ENCODE results near the gene PPP4C.
A peak's percentile ranks its signal among the peaks of the same experiment; 100 is the strongest.

PPP4C gene

DNA sequence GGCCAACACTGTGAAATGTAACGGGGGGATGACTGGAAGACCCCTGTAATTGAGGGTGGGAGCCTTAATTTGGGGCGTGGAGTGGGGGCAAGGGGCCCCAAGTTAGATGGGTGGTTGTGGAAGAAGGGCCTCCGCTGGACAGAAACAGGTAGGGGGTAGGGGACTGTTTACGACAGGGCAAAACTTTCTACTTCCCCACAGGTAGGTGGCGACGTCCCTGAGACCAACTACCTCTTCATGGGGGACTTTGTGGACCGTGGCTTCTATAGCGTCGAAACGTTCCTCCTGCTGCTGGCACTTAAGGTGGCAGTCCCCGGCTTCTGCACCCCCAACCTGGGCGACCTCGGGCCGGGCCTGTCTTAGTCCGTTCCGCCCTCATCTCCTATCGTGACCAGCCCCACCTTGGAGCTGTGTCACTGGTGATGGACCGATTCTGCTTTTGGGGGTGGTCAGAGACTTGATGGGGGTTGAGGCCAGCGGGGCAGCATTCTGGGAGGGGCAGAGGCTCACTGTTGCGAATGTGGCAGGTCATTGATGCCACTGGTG lies 6.8 kb downstream of the PPP4C start:
- no peak for DNase-seq (ENCODE audit: low spot score)

DNA sequence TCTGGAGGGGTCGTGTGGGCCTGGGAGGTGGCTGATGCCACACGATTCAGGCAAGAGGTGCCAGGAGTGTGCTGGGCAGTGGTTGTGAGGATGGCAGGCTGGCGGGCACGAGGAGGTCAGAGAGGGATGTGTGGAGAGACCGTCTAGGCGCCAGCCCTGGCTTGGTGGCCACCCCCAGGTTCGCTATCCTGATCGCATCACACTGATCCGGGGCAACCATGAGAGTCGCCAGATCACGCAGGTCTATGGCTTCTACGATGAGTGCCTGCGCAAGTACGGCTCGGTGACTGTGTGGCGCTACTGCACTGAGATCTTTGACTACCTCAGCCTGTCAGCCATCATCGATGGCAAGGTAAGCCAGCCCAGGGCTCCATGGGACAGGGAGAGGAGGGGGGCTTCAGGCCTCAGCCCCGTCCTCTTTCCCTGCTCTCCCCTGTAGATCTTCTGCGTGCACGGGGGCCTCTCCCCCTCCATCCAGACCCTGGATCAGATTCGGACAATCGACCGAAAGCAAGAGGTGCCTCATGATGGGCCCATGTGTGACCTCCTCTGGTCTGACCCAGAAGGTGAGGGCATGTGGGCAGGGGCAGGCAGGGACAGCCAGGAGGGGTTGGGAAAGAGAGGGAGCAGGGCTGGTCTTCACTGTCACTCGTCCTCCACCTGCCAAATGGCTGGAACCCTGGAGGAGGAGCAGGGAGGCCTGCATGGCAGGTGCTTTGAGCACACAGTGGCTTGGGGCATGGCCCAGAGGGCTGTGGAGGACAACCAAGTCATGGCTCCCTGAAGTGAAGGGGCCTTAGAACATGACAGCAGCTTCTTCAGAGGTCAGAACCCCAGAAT lies 7.6 kb downstream of the PPP4C start:
- no peak for DNase-seq (ENCODE audit: low spot score)

- DNase-seq (ENCODE audit: low spot score): no peak
Observed at GRCh38 chr16:30084096-30084815, 8.5 kb downstream of the PPP4C start.

DNA sequence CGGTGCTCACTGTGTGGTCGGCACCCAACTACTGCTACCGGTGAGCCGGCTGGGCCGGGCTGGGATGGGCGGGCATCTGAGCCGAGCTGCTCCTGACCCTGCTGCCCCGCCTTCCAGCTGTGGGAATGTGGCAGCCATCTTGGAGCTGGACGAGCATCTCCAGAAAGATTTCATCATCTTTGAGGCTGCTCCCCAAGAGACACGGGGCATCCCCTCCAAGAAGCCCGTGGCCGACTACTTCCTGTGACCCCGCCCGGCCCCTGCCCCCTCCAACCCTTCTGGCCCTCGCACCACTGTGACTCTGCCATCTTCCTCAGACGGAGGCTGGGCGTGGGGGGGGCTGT lies 9.0 kb downstream of the PPP4C start:
- DNase-seq (ENCODE audit: low spot score): no peak

DNA sequence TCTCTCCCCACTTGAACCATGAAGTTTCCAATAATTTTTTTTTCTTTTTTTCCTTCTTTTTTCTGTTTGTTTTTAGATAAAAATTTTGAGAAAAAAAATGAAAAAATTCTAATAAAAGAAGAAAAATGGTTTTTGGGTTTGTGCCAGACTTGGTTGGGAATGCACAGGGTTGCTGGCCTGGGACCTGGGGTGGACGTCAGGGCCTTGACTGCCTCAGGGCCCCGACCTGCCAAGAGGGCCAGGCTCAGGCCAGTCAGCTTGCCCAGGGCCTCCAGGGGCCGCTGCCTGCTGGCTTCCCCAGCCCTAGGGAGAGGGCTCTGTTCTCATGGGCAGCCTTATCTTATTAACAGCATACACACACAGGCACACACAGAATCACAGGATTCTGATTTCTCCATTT lies 9.5 kb downstream of the PPP4C start:
- no peak for DNase-seq (ENCODE audit: low spot score)

GRCh38 chr16:30085820-30086219 lies 10.0 kb downstream of the PPP4C start:
- DNase-seq (ENCODE audit: low spot score): no peak

DNA sequence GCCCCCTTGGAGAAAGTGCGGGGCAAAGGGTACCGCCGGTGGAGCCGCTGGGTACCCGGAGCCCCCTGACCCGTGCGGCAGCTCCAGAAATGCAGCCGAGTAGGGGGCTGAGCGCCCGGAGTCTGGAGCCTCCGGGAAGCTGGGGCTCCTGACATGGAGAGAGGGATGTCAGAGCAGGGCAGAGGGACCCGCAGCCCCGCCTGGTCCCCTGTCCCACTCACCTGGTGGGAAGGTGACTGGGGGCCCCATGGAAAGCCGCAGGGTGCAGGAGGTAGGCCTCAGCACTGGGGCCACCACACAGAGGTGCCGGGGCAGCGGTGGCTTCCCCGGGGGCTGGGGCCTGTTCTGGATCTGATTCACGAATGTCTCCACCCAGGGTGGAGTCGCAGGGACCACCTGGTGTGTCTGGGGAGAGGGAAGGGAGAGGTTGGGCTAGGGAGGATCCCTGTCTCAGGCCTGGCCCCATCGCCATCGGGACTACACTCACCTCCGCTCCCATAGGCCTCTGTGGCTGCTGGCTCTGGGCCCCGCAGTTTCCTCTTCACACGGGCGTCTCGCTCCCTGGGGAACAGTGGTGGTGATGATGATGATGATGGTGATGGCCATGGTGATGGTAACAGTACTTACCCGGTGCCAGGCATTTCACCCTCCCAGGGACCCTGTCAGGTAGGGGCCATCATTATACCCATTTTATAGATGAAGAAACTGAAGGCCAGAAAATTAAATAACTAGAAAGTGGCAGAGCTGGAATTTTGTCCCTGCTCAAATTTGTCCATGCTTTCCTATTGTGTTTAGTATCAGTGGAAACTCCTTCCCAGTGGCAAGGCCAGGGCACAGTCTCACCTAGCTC lies 10.7 kb downstream of the PPP4C start:
- DNase-seq (ENCODE audit: low spot score): no peak

- DNase-seq (ENCODE audit: low spot score): no peak
Observed at GRCh38 chr16:30087181-30087898, 11.5 kb downstream of the PPP4C start.

DNA sequence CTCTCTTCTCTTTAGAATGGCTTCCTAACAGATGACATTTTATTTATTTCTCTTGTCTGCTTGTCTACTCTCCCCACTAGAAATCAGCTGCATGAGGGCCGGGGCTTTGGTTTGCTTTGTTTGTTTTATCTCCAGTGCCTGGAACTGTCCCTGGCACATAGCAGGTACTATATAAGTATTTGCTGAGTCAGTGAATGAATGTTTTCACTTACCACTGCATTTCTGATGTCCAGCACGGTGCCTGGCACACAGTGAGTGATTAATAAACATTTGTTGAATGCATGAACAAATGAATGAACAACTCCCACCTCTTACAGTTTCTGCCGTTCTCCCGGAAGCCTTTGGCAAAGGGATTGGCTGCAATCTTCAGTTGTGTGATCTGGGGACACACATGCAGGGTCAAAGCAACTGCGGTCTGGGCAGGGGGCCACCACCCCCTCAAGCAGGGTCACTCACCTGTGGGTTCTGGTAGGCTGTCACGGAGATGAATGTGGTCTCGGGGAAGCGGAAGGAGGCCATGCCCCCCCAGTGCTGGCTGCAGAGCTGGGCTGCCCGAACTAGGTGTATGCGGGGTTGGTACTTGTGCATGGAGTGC lies 12.5 kb downstream of the PPP4C start:
- no peak for DNase-seq (ENCODE audit: low spot score)

DNA sequence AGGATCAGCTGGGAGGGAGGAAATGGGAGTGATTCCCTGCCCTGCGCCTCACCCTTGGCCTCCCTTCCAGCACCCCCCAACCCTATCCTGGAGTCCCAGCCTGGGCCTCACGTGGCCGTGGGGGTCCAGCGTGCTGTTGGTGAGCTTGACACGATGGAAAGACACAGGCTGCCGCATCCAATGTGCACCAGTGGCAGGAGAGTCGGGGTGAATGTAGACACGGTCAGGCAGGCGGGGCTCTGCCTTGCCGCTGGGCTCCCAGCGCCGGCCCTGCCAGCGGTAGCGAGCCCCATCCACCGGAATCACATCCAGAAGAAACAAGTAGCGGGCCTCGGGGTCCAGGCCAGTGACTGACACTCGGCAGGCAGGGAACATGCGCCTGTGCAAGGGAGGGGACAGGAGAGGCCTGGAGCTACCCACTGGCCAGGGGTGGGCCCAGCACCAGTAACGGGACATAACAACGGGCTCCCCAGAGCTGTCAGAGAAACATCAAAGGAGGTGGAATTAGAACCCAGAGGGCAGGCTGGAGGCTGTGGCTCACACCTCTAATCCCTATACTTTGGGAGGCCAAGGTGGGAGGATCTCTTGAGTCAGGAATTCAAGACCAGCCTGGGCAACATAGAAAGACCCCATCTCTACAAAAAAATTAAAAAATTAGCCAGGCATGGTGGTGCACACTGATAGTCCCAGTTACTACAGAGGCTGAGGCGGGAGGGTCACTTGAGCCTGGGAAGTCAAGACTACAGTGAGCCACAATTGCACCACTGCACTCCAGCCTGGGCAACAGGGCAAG lies 13.2 kb downstream of the PPP4C start:
- no peak for DNase-seq (ENCODE audit: low spot score)

- DNase-seq (ENCODE audit: low spot score): no peak
Observed at GRCh38 chr16:30090610-30091331, 15.0 kb downstream of the PPP4C start.

- DNase-seq (ENCODE audit: low spot score): peak; percentile 95
Observed at GRCh38 chr16:30091474-30092372, 15.9 kb downstream of the PPP4C start, which contains the start of gene TBX6. TBX6 (minus strand) TSS chr16:30091924; CDS start chr16:30091193, 731 bp downstream.

DNA sequence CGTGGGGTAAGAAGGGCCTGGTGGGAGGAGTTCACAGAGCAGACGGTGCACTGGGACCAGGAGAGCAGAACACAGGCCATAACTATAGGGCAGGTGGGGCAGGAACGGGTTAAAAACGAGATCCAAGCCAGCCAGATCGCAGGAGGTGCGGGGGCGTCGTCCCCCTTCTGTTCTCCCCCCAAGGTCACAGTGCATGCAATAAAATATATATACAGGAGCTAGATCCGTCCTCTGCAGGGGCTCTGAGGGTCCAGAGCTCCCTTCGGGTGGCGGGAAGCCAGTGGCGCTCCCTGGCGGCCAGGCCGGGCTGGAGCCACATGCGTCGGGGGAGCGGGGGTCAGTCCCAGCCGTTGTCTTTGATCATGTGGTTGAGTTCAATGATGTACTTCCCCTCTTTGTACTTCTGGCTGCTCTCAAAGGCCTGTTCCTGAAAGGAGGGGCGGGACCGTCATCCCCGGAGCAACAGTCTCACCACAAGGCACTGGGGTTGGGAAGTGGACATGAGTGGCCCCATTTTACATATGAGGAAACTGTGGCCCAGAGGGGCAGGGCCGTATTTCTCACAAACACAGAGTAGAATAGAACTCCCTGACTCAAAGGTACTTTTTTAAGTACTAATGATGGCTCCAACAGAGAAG lies 16.7 kb downstream of the PPP4C start:
- DNase-seq (ENCODE audit: low spot score): no peak

- no peak for DNase-seq (ENCODE audit: low spot score)
Observed at GRCh38 chr16:30094541-30095165, 18.9 kb downstream of the PPP4C start.

DNA sequence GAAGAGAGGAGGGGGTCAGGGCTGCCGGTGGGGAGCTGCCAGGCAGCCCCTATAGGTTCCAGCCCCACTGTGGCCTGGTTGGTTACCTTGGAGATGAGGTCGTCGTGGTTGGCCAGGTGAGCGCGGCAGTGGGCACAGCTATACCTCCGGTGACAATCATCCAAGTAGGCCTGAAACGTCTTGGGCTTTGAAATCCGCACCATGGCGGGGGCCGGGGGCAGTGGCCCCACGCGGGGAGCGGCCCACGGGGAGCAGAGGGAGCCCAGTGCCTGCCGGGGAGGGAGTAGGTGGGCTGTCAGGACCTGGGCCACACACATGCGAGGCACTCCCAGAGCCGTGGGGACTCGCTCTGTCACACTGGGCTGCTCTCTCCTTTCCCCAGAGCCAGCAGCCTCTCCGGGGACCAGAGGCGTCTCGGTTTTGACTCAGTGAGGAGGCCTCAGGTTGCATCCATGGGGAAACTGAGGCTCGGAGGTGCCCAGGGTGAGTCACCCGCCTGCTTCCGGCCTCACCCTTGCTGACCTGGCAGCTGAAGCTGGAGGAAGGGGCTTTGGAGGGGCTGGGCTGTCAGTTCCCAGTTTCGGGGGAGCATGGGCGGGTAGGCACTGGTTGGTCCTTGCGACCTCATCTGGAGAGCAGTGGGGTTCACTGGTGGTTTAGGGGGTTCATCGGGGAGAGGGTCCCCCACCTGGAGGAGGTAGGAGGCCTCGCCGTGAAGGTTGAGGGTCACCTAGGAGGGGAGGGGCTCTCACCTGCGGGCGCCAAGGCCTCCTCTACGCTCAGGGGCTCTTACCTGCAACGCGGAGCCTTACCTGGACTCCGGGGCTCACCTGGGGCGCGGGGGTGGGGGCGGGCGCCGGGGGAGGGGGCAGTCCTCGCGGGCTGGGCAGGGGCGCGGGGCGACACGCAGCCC lies 19.6 kb downstream of the PPP4C start:
- no peak for DNase-seq (ENCODE audit: low spot score)

DNA sequence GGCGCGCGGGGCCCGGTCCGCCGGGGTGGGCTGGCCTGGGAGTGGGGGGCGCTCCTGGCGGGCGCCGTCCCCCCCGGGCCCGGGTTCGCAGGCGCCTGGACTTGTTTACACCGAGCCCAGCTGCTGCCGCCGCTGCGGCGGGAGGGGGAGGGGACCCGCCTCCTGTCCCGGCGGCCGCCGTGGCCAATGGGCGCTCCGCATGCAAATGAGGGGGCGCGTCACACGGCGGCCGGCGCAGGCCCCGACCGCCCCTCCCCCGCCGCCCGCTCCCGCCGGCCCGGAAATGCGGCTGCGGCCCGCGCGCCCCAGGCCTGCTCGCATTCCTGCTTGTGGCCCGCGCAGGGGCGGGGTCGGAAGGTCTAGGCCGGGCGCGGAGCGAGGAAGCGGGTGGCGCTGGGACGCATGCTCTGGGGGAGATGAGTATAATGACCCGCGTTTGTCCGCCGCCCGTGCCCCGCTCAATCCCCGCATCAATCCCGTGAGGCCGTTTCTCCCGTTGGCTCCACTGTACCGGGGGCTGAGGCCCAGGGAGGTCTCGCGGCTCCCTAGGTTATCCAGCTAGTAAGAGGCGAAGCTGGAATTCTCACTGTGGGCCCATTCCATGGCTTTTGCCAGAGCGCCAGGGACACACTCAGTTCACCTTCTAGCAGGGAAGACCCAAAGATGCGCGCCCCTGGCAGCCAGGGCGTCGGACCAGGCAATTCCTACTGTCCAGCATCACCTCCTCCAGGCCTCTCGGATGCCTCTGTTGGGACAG lies 20.5 kb downstream of the PPP4C start, which contains the start of gene YPEL3:
YPEL3 (minus strand) TSS at position 109 of the 757 bp plus-strand sequence. CDS start 731 bp downstream, outside the sequence.
- peak; percentile 95 for DNase-seq (ENCODE audit: low spot score)

Measured in left forelimb (tissue), 1 donor.